GM18519 (cell line): ENCODE measurements around the gene CD300A.
A peak's percentile ranks its signal among the peaks of the same experiment; 100 is the strongest.

Experiments used
- ATAC-seq: cut with Tn5 transposase; IDR thresholded peaks from one replicate; pipeline ENCODE4 v1.9.1; 2021; ENCODE audit warnings: mild to moderate bottlenecking, moderate library complexity; ENCODE audit not compliant: unreplicated experiment, low FRiP score

CD300A gene

GRCh38 chr17:74453665-74454196, 12.7 kb upstream of the CD300A start:
- ATAC-seq = no peak

- ATAC-seq = no peak
Measured at GRCh38 chr17:74454197-74455024, 12.0 kb upstream of the CD300A start.

- ATAC-seq = no peak
Measured at GRCh38 chr17:74455025-74455545, 11.3 kb upstream of the CD300A start.

- no peak for ATAC-seq
Measured at GRCh38 chr17:74455821-74456220, 10.6 kb upstream of the CD300A start.

GRCh38 chr17:74457146-74457819, 9.2 kb upstream of the CD300A start:
- ATAC-seq = no peak

- no peak for ATAC-seq
Measured at GRCh38 chr17:74457820-74458166, 8.6 kb upstream of the CD300A start.

- ATAC-seq = no peak
Measured at GRCh38 chr17:74458835-74459234, 7.6 kb upstream of the CD300A start.

- no peak for ATAC-seq
Measured at GRCh38 chr17:74459622-74460021, 6.8 kb upstream of the CD300A start.

GRCh38 chr17:74460241-74460640, 6.2 kb upstream of the CD300A start:
- no peak for ATAC-seq

GRCh38 chr17:74460996-74461395, 5.4 kb upstream of the CD300A start:
- ATAC-seq = no peak

GRCh38 chr17:74461611-74462010, 4.8 kb upstream of the CD300A start:
- ATAC-seq = no peak

- ATAC-seq = no peak
Measured at GRCh38 chr17:74464730-74465377, 1.6 kb upstream of the CD300A start.

- no peak for ATAC-seq
Measured at GRCh38 chr17:74465378-74466110, 890 bp upstream of the CD300A start.

GRCh38 chr17:74466828-74467184, 372 bp downstream of the CD300A start:
- no peak for ATAC-seq

- peak; percentile 59 for ATAC-seq
Measured at GRCh38 chr17:74467221-74467951, 952 bp downstream of the CD300A start.

- ATAC-seq = no peak
Measured at GRCh38 chr17:74471341-74471740, 4.9 kb downstream of the CD300A start.

GRCh38 chr17:74472890-74473289, 6.5 kb downstream of the CD300A start:
- ATAC-seq = no peak

- no peak for ATAC-seq
Measured at GRCh38 chr17:74473294-74473693, 6.9 kb downstream of the CD300A start.

GRCh38 chr17:74474043-74474792, 7.8 kb downstream of the CD300A start:
- ATAC-seq = no peak
